Stimulated activated CD4-positive, alpha-beta T cell treated with anti-CD3 and anti-CD28 coated beads, Interleukin-12 subunit alpha, Interleukin-12 subunit beta, amount 100 ng/mL, for 24 hours (primary cell): ENCODE results near the gene SYNJ2.
A peak's percentile ranks its signal among the peaks of the same experiment; 100 is the strongest.

Source experiments
- DNase-seq, 2 experiments: peaks; one replicate each; pipeline ENCODE4 v3.0.0-alpha.2; 2020; ENCODE audit warnings: low read depth in 2 of 2

The SYNJ2 gene

GRCh38 chr6:157996201-157996712 is 14.6 kb downstream of the SYNJ2 start:
- no peak for DNase-seq

- no peak for DNase-seq
These were observed 15.4 kb downstream of the SYNJ2 start for GRCh38 chr6:157996918-157997702.

GRCh38 chr6:157997893-157998608 is 16.4 kb downstream of the SYNJ2 start:
- DNase-seq = no peak

GRCh38 chr6:157998707-157999167 is 17.1 kb downstream of the SYNJ2 start:
- DNase-seq = no peak

GRCh38 chr6:157999168-158000051 is 17.7 kb downstream of the SYNJ2 start:
- no peak for DNase-seq

GRCh38 chr6:158000530-158001307 is 19.1 kb downstream of the SYNJ2 start:
- no peak for DNase-seq

- no peak for DNase-seq
These were observed 20.7 kb downstream of the SYNJ2 start for GRCh38 chr6:158002249-158002950.

GRCh38 chr6:158002951-158003853 is 21.5 kb downstream of the SYNJ2 start:
- DNase-seq = peak in 1 of 2 experiments; percentile 50

- no peak for DNase-seq
These were observed 22.4 kb downstream of the SYNJ2 start for GRCh38 chr6:158003910-158004700.

- DNase-seq = no peak
These were observed 23.0 kb downstream of the SYNJ2 start for GRCh38 chr6:158004701-158005095.

- DNase-seq = no peak
These were observed 24.0 kb downstream of the SYNJ2 start for GRCh38 chr6:158005626-158006180.

- no peak for DNase-seq
These were observed 24.7 kb downstream of the SYNJ2 start for GRCh38 chr6:158006331-158006730.

- no peak for DNase-seq
These were observed 25.3 kb downstream of the SYNJ2 start for GRCh38 chr6:158006821-158007570.

GRCh38 chr6:158008864-158009113 is 27.1 kb downstream of the SYNJ2 start:
- no peak for DNase-seq

GRCh38 chr6:158009114-158009891 is 27.6 kb downstream of the SYNJ2 start:
- no peak for DNase-seq

GRCh38 chr6:158009935-158010585 is 28.4 kb downstream of the SYNJ2 start:
- DNase-seq = no peak
